PC-9 (cell line): Measurements from ENCODE around the gene L3HYPDH. TPM values are rescaled to one million over a fixed set of nuclear protein-coding genes. Genes with fewer than 3 reads are reported as not detected.

ENCODE experiments used
- BruUV-seq: library from RNA; stranded (reverse); fragments of 400-500 nt; replicated peaks from 2 replicates; lab custom pipeline; 2021; lab: Mats Ljungman, UMichigan
- CTCF ChIA-PET: fragments of 300-600 bp; sonication (Branson Sonifier 250); formaldehyde crosslinking; loops from one replicate; lab custom pipeline; 2022; ENCODE audit warnings: antibody characterized with exemption; lab: Charles Lee
- POLR2A ChIA-PET: fragments of 300-600 bp; sonication (Branson Sonifier 250); formaldehyde crosslinking; loops from one replicate; lab custom pipeline; 2022; ENCODE audit warnings: antibody characterized with exemption; ENCODE audit not compliant: unreplicated experiment; lab: Charles Lee
- DNase-seq, 2 experiments: peaks; one replicate each; pipeline versions ENCODE4 v3.0.0 to v3.0.0-alpha.2; 2015 to 2022; ENCODE audit warnings: mixed read lengths in 1 of 2
- H2AFZ ChIP-seq: fragments of 200-600 bp; sonication (generic); 2 replicates; pipeline ENCODE4 v1.8.1; 2017; ENCODE audit warnings: antibody characterized with exemption
- H3F3A ChIP-seq: fragments of 200-600 bp; sonication (generic); 2 replicates; pipeline ENCODE4 v1.8.1; 2017; ENCODE audit warnings: antibody characterized with exemption, mild to moderate bottlenecking, low read depth; ENCODE audit not compliant: insufficient read depth
- H3K27ac ChIP-seq: fragments of 200-600 bp; sonication (generic); 2 replicates; pipeline ENCODE4 v1.6.1; 2016; ENCODE audit warnings: mixed run types
- H3K27me3 ChIP-seq: fragments of 200-600 bp; sonication (generic); 2 replicates; pipeline ENCODE4 v1.6.1; 2016; ENCODE audit warnings: low read depth, mixed run types; ENCODE audit not compliant: insufficient read depth
- H3K36me3 ChIP-seq: fragments of 200-600 bp; sonication (generic); 2 replicates; pipeline ENCODE4 v1.6.1; 2016; ENCODE audit warnings: low read depth, mixed run types
- H3K4me1 ChIP-seq: fragments of 200-600 bp; sonication (generic); replicated peaks from 2 replicates; pipeline ENCODE4 v1.6.1; 2016; ENCODE audit warnings: mixed run types; ENCODE audit not compliant: insufficient read depth
- H3K4me2 ChIP-seq: fragments of 200-600 bp; sonication (generic); 2 replicates; pipeline ENCODE4 v1.6.1; 2017; ENCODE audit warnings: mixed run types
- H3K4me3 ChIP-seq: fragments of 200-600 bp; sonication (generic); 2 replicates; pipeline ENCODE4 v1.6.1; 2016; ENCODE audit warnings: mixed run types
- H3K79me2 ChIP-seq: fragments of 200-600 bp; sonication (generic); 2 replicates; pipeline ENCODE4 v1.6.1; 2017; ENCODE audit warnings: low read depth, mixed run types
- H3K9me2 ChIP-seq: fragments of 200-600 bp; sonication (generic); 2 replicates; pipeline ENCODE4 v1.8.1; 2017; ENCODE audit warnings: mild to moderate bottlenecking; ENCODE audit not compliant: insufficient read depth
- H3K9me3 ChIP-seq: fragments of 200-600 bp; sonication (generic); 2 replicates; pipeline ENCODE4 v1.8.1; 2016; ENCODE audit warnings: low read depth; ENCODE audit not compliant: insufficient read depth
- H4K20me1 ChIP-seq: fragments of 200-600 bp; sonication (generic); 2 replicates; pipeline ENCODE4 v1.8.1; 2017; ENCODE audit not compliant: insufficient read depth
- CTCF ChIP-seq: fragments of 200-600 bp; sonication (generic); conservative IDR thresholded peaks from 2 replicates; pipeline ENCODE4 v1.6.1; 2017; ENCODE audit warnings: mixed run types, antibody characterized with exemption, mild to moderate bottlenecking, moderate library complexity
- EZH2 ChIP-seq: fragments of 200-600 bp; sonication (generic); IDR thresholded peaks from 2 replicates; pipeline ENCODE4 v1.8.0; 2017; ENCODE audit warnings: antibody characterized with exemption, low read depth
- intact Hi-C: fragments of 100-400 bp; cut with micrococcal nuclease; formaldehyde crosslinking; loops from one replicate; pipeline ENCODE4 v1.10.0; 2022; ENCODE audit not compliant: unreplicated experiment
- total RNA-seq: library from RNA; stranded (reverse); gene quantifications from 2 replicates; pipeline ENCODE4 v1.2.3, GENCODE V29; 2021

Gene L3HYPDH
- total RNA-seq, 1 experiment from 2014 or later, result 121 TPM

DNA sequence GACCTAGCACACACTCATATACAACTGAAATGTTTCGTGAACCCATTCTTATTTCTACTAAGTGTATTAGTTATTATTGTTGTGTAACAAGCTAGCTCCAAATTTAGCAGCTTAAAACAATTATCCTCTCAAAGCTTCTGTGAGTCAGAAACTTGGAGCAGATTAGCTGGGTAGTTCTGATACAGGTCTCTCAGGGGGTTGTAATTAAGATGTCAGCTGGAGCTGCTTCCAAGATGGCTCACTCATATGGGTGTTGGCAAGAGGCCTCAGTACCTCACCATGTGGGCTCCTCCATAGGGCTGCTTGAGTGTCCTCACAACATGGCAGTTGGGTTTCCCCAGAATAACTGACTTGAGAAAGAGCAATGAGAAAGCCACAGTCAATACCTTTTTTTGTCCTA lies 28.8 kb downstream of the L3HYPDH start:
- Histone ChIP-seq H3K36me3 (peaks cover 31% of the 10 kb centered on the region; the same call in 1 of the 2 replicates), H3K27ac (no peak overlapping the region), H3K4me2 (no peak overlapping the region), H3F3A (no peaks in the 10 kb centered on the region; the same call in none of the 2 replicates), H4K20me1 (no peaks in the 10 kb centered on the region), H3K27me3 (no peaks in the 10 kb centered on the region), H3K4me3 (no peak overlapping the region), H3K79me2 (no peaks in the 10 kb centered on the region), H3K4me1 (no peaks in the 10 kb centered on the region), H2AFZ (no peak overlapping the region), H3K9me2 (no peaks in the 10 kb centered on the region), H3K9me3 (no peaks in the 10 kb centered on the region)
- ChIA-PET POLR2A (interaction anchor here (0.6 kb wide), 1 partner anchor 152 kb away, joined by 3 read pairs; no protein-coding TSS in a partner anchor), CTCF (no interaction called here)
- BruUV-seq, result no TSS peak
- no peak for DNase-seq
- intact Hi-C loops, result no loop called here
- TF ChIP-seq CTCF (no peak), EZH2 (no peak)

DNA sequence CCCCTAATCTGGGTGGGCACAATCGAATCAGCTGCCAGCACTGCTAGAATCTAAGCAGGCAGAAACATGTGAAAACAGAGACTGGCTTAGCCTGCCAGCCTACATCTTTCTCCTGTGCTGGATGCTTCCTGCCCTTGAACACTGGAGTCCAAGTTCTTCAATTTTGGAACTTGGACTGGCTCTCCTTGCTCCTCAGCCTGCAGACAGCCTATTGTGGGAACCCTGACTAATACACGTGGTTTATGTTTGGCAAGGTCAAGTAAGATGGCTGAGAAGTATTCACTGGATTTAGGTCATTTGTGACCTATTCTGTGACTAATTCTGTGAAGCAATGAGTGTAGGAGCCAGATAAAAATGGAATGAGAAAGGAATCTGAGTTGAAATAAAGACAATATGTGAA lies 30.1 kb downstream of the L3HYPDH start:
- no TSS peak for BruUV-seq
- POLR2A ChIA-PET, result interaction anchor here (0.6 kb wide), 1 partner anchor 48 kb away, joined by 3 read pairs; no protein-coding TSS in a partner anchor
- no peak overlapping the region for H3K27ac ChIP-seq
- no peak for DNase-seq
- no peaks in the 10 kb centered on the region for H4K20me1 ChIP-seq
- H3K9me2 ChIP-seq, result no peaks in the 10 kb centered on the region
- intact Hi-C loops, result no loop called here
- no peaks in the 10 kb centered on the region for H3K9me3 ChIP-seq
- CTCF ChIA-PET, result no interaction called here
- H3K4me3 ChIP-seq, result no peak overlapping the region
- peaks cover 27% of the 10 kb centered on the region; the same call in 1 of the 2 replicates for H3K36me3 ChIP-seq
- H2AFZ ChIP-seq, result no peak overlapping the region
- H3K27me3 ChIP-seq, result no peaks in the 10 kb centered on the region
- no peaks in the 10 kb centered on the region; the same call in none of the 2 replicates for H3F3A ChIP-seq
- H3K4me1 ChIP-seq, result no peaks in the 10 kb centered on the region
- no peaks in the 10 kb centered on the region for H3K79me2 ChIP-seq
- TF ChIP-seq CTCF (no peak), EZH2 (no peak)
- no peak overlapping the region for H3K4me2 ChIP-seq

DNA sequence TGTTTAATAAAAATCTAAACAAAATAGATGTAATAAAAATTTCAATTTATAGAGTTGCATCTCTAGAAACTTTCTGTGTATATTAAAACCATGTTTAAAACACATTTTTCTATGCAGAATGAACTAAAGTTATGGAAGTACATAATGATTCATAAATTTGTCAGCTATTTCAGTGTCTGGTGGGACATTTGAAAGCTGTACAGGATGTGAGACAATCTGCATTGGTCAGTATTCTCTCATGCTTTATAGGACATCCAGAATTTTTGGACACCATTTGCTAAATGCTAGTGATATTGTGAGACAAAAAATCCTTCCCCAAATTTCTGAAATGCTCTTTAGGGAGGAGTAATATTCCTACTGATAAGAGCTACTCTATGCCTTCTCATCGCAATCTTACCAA lies 32.4 kb downstream of the L3HYPDH start:
- Histone ChIP-seq H3K9me3 (no peaks in the 10 kb centered on the region), H3K4me1 (no peaks in the 10 kb centered on the region), H3K4me3 (no peak overlapping the region), H3K36me3 (peaks cover 16% of the 10 kb centered on the region; the same call in 1 of the 2 replicates), H3K4me2 (no peak overlapping the region), H3K27me3 (no peaks in the 10 kb centered on the region), H2AFZ (no peak overlapping the region), H3F3A (no peaks in the 10 kb centered on the region; the same call in none of the 2 replicates), H3K9me2 (no peaks in the 10 kb centered on the region), H4K20me1 (no peaks in the 10 kb centered on the region), H3K27ac (no peak overlapping the region), H3K79me2 (no peaks in the 10 kb centered on the region)
- no TSS peak for BruUV-seq
- TF ChIP-seq CTCF (no peak), EZH2 (no peak)
- ChIA-PET CTCF (no interaction called here), POLR2A (no interaction called here)
- intact Hi-C loops, result no loop called here
- no peak for DNase-seq
